AG08396 (cell line): ENCODE results near the gene USP2.

Experiments
- DNase-seq: peaks from one replicate; pipeline ENCODE4 v3.0.0; 2012; ENCODE audit warnings: low spot score, mixed read lengths

USP2 gene

GRCh38 chr11:119363851-119364590, 17.5 kb downstream of the USP2 start:
- DNase-seq = peak; percentile 89

DNA sequence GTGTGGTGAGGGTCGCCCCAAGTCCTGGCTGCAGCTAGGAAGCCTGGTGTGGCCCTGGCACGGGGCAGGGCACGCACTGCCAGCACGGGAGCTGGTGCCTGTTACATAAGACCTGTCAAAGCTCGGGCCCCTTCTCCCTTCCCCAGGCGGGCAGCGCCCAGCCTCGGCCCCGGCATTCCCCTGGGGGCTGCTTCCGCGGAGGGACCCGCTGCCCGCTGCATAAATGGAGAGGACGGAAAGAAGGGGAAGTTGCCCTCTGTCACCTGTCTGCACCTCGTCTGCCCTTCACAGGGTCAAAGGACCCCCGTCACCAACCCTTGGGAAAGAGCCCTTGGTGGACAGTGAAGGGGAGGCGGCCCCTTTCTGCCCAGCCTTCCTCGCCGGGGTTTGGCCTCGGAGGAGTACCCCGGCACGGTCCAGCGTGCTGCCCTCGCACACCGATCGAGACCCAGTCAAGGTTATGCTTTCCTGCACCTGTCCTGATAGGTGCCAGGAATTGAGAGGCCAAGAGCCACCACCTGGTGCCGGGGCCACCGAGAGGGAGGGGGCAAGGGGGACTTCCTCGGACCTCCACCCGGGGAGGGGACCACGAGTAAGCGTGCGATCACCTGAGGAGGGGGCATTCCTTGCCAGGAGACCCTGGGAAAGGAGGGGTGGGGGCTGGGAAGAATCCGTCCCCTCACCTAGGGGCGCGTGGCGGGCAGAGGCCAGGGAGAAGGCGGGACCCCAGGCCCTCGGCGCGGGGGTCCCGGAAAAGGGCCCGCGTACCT, 18.2 kb downstream of the USP2 start:
- no peak for DNase-seq

DNA sequence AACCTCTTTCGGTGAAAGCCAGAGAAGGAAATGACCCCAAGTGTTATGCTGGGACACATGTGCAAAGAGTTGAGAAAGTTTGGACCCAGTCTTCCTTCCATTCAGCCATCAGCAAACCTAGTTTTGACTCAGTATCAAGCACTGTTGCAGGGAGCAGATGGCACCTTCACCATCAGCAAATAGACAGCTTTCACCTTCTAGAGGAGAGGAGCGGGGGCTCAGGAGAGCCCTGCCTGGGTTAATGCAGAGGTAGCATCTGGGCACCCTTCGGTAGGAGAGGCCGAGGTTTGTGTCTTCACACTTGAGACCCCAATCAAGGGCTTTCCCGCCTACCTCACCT, 18.8 kb downstream of the USP2 start:
- no peak for DNase-seq

DNA sequence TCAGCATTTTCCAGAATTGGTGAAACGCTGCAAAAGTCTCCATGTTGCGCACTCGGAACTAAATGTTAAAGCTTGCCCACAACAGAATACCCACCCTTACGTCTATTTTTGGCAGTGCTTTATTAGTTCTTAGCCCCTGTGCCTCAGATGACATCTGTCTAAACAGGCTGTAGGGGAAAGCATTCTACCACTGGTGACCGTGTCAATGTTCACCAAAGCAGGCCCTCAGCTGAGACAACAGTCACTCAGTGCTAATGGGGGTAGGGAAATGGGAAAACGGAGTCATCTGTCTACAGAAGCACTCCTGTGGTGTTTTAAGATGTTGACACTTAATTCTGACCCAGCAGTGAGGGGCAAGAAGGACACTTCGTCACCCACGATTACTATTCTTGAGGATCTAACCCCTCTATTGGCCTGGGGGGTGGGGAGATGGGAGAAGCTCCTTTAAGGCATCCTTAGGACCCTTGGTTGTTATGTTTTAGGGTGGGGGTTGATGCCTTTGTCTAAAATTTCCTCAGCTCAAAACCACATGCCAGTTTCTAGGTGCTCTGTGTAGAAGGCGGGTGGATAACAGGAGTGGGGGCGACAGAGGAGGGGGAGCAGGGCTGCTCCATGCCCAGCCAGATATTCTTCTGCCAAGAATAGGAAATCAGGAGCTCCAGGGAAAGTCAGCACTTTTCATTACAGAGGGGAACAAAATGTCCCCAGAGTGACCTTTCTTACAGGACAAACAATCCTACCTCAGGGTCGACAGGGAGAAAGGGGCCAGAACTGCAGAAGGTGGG, 19.4 kb downstream of the USP2 start:
- no peak for DNase-seq

DNA sequence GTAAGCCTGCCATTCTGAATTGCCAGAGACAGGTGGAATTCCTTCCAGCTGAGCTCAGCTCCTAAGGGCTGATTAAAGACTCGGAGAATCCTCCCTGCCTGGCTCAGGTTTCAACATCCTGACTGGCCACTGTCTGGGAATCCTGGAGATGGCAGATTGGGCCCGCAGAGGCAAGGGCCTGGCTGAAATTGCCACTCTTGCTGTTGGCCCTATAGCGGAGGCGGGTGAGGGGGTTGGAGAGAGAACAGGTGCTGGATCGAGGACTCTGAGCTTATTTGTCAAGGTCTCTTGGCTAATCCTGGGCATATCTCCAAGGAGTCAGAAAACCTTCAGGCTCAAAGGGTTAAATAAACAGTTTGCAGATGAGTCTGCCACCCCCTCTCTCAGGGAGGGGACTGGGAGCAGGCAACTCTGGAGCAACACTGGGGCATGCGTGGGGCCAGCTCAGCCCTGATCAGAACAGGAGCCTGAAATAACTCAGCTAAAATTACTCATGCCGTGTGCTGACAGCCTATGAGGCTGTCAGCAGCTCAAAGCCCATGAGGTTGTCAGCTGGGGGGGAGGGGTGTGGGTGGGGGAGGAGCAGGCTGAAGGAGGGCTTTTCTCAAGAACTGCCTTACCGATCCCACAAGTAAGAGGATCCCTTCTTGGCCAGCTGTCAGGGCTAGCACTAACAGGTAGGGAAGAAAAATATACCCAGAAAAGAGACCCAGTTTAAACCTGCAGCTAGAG, 20.3 kb downstream of the USP2 start:
- peak; percentile 88 for DNase-seq

GRCh38 chr11:119359365-119360214, 21.9 kb downstream of the USP2 start:
- DNase-seq = no peak

- no peak for DNase-seq
These were observed 24.4 kb downstream of the USP2 start for GRCh38 chr11:119357074-119357473.

DNA sequence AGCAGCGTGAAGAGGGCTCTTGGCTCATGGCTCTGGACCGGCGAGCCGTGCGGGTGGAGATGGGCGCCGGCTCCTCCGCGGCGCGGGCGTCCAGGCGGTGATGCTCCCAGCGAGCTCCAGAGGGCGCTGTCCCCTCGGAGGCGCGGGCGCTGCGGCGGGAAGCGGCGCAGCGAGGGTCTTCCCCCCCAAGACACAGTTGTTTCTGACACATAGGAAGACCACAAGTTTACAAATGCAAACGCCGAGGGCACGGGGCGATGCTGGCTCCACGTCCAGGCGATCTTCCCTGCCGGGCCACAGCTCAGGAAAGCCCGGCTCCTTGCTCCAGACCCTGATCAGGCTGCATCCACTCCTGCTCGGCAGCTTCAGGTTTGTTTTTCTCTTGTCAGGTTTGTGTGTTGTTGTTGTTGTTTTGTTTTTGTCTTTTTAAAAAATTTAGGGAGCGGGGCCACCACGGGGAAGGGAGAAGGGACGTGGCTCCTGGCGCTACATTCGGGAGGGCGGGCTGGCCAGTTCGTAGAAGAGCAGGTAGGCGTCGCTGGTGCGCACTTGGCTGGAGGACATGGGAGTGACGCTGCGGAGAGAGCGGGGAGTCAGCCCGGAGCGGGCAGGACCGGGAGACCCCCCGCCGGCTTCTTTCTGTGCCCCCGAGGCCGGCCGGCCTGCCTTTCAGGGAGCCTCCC, 25.0 kb downstream of the USP2 start:
- peak; percentile 92 for DNase-seq

- no peak for DNase-seq
These were observed 26.2 kb downstream of the USP2 start for GRCh38 chr11:119355091-119355843.

GRCh38 chr11:119352857-119353260, 28.6 kb downstream of the USP2 start:
- no peak for DNase-seq

- DNase-seq = no peak
These were observed 30.3 kb downstream of the USP2 start for GRCh38 chr11:119351232-119351631.

DNA sequence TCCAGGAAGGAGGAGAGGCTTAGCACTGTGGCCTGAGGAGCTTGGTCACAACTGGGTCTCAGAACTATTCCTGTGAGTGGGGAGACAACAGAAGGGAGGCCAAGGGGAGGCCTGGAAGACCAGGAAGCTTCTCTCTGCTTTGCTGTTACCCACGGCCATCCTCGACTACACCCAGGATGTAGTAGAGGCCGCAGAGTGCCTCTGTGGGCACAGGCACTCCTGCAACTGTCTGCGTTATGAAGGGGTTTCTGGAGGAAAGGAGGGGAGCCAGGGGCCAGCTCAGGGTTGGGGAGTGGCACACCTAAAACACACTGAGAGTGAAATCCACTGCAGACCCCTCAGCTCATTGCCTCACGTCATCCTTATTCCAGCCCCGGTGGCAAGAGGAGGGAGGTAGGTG, 31.2 kb downstream of the USP2 start:
- no peak for DNase-seq

DNA sequence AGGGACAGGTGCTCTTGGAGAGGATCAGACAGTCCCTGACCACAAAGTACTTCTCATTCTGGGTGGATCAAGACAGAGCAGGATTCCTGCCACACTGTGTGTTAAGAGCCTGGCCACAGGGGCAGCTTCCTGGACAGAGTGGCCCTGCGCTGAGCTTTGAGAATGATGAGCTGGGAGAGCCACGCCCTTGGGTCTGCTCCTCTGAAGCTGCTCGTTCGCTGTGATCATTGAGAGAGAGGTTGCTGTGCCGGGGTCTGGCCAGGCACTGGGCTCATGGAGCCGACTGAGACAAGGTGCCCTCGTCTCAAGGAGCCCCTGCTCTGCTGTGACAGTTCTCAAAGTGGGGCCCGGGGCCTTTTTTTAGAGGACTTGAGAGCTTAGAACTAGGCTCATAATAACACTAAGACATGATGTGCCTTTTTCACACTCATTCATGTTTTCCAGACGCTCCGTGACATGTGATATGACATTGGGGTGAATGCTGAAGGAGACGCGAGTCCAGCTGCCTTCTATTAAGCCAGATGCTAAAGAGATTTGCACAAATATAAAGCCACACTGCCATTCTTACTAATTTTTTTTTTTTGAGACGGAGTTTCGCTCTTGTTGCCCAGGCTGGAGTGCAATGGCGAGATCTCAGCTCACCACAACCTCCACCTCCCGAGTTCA, 33.4 kb downstream of the USP2 start:
- no peak for DNase-seq

GRCh38 chr11:119347242-119347641, 34.2 kb downstream of the USP2 start:
- DNase-seq = no peak

GRCh38 chr11:119346605-119347004, 34.9 kb downstream of the USP2 start, which contains the start of gene MFRP:
MFRP (minus strand) TSS chr11:119346705; CDS start chr11:119346513, 192 bp downstream.
- DNase-seq = no peak

GRCh38 chr11:119345685-119346084, 35.8 kb downstream of the USP2 start:
- no peak for DNase-seq

GRCh38 chr11:119344291-119345010, 37.0 kb downstream of the USP2 start:
- DNase-seq = no peak

DNA sequence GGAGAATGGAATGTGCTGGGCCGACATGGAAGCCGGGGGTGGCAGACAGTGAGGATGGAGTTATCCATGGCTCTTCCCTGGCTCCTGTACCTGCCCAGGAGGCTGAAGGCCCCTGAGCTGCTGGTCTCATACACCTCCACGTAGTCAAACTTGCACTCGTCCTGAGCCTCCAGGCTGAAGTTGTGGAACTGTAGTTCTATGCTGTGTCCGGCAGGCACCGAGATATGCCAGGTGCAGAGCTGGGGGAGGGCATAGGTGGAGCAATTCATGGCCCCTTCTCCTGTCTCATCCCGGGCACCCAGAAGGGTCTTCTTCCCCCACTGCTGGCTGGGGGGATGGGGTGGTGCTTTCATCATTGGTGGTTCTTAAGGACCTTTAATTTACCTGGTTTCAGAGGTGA, 37.8 kb downstream of the USP2 start:
- DNase-seq = no peak
